Fibroblast of peridontal ligament (primary cell): ENCODE results near the gene GTF3C5.
"Not testable (repeated sequence)": the region's sequence is repeated elsewhere in the genome, so short reads cannot be mapped to it uniquely, and the experiment has no call there.

Experiments
- DNase-seq: peaks from one replicate; pipeline ENCODE4 v3.0.0-alpha.2; 2010; ENCODE audit errors: extremely low read depth

The GTF3C5 gene

GRCh38 chr9:133054194-133054890 is 23.5 kb downstream of the GTF3C5 start:
- DNase-seq = no peak

GRCh38 chr9:133054966-133055365 is 24.2 kb downstream of the GTF3C5 start:
- peak; percentile 53 for DNase-seq

- DNase-seq = no peak
Observed at GRCh38 chr9:133055788-133056420, 25.1 kb downstream of the GTF3C5 start.

- no peak for DNase-seq
Observed at GRCh38 chr9:133056533-133056932, 25.7 kb downstream of the GTF3C5 start.

GRCh38 chr9:133057006-133057405 is 26.2 kb downstream of the GTF3C5 start:
- DNase-seq = no peak

- no peak for DNase-seq
Observed at GRCh38 chr9:133057553-133057952, 26.8 kb downstream of the GTF3C5 start.

DNA sequence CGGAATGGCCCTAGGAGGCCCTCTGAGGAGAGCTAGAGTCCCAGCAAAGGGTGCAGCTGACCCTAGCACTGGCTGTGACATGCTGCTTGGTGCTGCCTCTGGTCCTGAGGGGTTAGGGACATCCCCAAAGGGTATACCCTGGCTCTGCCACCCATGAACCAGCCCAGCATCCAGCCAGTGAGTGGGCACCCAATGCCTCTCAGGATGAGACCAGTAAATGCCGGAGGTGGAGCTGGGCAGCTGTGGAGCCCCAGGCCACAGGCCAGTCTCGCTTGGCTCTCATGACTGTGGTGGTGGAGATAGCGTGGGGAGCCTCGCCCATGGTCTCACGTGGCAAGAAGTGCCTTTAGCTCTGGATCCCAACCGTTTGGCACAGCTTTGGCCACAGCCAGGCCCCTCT is 27.3 kb downstream of the GTF3C5 start:
- DNase-seq = no peak

- no peak for DNase-seq
Observed at GRCh38 chr9:133058550-133059320, 27.9 kb downstream of the GTF3C5 start.

GRCh38 chr9:133059623-133060022 is 28.8 kb downstream of the GTF3C5 start:
- DNase-seq = no peak

- no peak for DNase-seq
Observed at GRCh38 chr9:133060417-133060841, 29.6 kb downstream of the GTF3C5 start.

DNA sequence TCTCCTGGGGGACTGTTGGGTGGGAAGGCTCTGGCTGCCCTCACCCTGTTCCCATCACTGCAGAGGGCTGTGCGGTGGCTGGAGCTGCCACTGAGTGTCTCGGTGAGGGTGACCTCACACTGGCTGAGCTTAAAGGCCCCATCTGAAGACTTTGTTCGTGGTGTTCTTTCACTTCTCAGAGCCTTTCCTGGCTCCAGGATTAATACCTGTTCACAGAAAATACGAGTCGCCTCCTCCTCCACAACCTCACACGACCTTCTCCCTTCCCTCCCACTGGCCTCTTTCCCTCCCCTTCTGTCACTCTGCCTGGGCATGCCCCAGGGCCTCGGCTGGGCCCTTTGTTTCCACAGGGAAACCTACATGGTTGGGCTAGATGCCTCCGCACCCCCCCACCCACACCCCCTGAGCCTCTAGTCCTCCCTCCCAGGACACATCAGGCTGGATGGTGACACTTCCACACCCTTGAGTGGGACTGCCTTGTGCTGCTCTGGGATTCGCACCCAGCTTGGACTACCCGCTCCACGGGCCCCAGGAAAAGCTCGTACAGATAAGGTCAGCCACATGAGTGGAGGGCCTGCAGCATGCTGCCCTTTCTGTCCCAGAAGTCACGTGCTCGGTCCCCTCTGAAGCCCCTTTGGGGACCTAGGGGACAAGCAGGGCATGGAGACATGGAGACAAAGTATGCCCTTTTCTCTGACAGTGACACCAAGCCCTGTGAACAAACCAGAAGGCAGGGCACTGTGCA is 30.4 kb downstream of the GTF3C5 start:
- not testable (repeated sequence) for DNase-seq

GRCh38 chr9:133061764-133062145 is 31.0 kb downstream of the GTF3C5 start, which contains the start of gene CEL:
Gene CEL (plus strand): TSS chr9:133061981. CDS start chr9:133062003, 22 bp downstream.
- not testable (repeated sequence) for DNase-seq

DNA sequence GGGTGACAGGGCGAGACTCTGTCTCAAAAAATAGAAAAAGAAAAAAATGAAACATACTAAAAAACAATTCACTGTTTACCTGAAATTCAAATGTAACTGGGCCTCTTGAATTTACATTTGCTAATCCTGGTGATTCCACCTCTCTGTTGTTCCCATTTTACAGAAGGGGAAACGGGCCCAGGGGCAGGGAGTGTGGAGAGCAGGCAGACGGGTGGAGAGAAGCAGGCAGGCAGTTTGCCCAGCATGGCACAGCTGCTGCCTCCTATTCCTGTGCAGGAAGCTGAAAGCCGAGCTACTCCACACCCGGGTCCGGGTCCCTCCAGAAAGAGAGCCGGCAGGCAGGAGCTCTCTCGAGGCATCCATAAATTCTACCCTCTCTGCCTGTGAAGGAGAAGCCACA is 31.8 kb downstream of the GTF3C5 start:
- not testable (repeated sequence) for DNase-seq

DNA sequence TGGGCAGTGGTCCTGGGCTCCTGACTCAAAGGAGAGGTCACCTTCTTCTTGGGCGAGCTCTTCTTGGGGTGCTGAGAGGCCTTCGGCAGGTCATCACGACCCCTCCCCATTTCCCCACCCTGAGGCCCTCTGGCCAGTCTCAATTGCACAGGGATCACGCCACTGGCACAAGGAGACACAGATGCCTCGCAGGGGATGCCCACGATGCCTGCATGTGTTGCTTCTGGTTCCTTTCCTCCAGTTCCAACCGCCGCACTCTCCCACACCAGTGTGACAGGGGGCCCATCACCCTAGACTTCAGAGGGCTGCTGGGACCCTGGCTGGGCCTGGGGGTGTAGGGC is 32.3 kb downstream of the GTF3C5 start:
- DNase-seq = no peak

DNA sequence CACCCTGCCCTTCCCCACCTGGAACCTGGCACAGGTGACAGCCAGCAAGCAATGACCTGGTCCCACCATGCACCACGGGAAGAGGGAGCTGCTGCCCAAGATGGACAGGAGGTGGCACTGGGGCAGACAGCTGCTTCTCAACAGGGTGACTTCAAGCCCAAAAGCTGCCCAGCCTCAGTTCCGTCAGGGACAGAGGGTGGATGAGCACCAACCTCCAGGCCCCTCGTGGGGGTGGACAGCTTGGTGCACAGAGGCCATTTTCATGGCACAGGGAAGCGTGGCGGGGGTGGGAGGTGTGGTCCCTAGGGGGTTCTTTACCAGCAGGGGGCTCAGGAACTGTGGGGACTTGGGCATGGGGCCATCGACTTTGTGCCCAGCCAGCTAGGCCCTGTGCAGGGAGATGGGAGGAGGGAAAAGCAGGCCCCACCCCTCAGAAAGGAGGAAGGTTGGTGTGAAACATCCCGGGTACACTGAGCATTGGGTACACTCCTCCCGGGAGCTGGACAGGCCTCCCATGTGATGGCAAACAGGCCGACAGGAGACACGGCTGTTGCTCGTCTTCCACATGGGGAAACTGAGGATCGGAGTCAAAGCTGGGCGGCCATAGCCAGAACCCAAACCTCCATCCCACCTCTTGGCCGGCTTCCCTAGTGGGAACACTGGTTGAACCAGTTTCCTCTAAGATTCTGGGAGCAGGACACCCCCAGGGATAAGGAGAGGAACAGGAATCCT is 32.9 kb downstream of the GTF3C5 start:
- no peak for DNase-seq

DNA sequence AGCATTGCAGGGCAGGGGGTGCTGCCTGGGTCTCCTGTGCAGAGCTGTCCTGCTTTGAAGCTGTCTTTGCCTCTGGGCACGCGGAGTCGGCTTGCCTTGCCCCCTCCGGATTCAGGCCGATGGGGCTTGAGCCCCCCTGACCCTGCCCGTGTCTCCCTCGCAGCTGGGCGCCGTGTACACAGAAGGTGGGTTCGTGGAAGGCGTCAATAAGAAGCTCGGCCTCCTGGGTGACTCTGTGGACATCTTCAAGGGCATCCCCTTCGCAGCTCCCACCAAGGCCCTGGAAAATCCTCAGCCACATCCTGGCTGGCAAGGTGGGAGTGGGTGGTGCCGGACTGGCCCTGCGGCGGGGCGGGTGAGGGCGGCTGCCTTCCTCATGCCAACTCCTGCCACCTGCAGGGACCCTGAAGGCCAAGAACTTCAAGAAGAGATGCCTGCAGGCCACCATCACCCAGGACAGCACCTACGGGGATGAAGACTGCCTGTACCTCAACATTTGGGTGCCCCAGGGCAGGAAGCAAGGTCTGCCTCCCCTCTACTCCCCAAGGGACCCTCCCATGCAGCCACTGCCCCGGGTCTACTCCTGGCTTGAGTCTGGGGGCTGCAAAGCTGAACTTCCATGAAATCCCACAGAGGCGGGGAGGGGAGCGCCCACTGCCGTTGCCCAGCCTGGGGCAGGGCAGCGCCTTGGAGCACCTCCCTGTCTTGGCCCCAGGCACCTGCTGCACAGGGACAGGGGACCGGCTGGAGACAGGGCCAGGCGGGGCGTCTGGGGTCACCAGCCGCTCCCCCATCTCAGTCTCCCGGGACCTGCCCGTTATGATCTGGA is 33.7 kb downstream of the GTF3C5 start:
- no peak for DNase-seq

GRCh38 chr9:133065070-133065388 is 34.2 kb downstream of the GTF3C5 start:
- DNase-seq = no peak

DNA sequence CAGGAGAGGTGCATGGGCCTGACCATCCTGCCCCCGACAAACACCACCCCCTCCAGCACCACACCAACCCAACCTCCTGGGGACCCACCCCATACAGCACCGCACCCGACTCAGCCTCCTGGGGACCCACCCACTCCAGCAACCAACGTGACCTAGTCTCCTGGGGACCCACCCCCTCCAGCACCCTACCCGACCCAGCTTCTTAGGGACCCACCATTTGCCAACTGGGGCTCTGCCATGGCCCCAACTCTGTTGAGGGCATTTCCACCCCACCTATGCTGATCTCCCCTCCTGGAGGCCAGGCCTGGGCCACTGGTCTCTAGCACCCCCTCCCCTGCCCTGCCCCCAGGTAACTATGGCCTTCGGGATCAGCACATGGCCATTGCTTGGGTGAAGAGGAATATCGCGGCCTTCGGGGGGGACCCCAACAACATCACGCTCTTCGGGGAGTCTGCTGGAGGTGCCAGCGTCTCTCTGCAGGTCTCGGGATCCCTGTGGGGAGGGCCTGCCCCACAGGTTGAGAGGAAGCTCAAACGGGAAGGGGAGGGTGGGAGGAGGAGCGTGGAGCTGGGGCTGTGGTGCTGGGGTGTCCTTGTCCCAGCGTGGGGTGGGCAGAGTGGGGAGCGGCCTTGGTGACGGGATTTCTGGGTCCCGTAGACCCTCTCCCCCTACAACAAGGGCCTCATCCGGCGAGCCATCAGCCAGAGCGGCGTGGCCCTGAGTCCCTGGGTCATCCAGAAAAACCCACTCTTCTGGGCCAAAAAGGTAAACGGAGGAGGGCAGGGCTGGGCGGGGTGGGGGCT is 35.6 kb downstream of the GTF3C5 start:
- no peak for DNase-seq

- DNase-seq = no peak
Observed at GRCh38 chr9:133067006-133067405, 36.2 kb downstream of the GTF3C5 start.

- no peak for DNase-seq
Observed at GRCh38 chr9:133067813-133068212, 37.0 kb downstream of the GTF3C5 start.
